ENCODE data around the gene ARID4B. TPM values are rescaled to one million over a fixed set of nuclear protein-coding genes. Genes with fewer than 3 reads are reported as not detected.
"Not testable (repeated sequence)": the region's sequence is repeated elsewhere in the genome, so short reads cannot be mapped to it uniquely, and the experiment has no call there.

ARID4B gene
- total RNA-seq, 4 donors from 2014 or later = 23.6 to 37.9 (median 33.0) TPM

DNA sequence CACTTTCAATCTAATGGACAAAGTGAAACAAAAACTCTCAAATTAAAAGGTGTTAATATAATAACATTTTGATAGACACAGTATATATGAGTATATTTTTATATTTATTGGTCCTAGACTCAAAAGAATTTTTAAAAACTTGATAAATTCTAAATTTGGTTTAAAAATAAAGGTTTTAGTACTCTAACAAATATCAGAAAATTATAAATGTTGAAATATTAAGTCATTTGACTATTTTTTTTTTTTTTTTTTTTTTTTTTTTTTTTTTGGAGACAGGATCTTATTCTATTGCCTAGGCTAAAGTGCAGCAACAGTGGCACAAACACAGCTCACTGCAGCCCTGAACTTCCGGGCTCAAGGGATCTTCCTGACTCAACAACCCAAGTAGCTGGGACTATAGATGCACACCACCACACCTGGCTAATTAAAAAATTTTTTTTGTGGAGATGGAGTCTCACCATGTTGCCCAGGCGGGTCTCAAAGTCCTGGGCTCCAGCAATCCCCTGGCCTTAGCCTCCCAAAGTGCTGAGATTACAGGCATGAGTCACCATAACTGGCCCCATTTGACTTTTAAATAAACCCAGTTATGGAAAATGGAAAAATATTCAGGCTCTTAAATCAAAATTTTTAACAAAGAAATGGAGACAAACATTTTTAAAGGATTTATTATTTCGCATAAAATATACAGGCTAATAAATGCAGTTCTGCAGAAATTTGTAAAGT, 106.2 kb downstream of the ARID4B start:
- intact Hi-C loops (cut with DNase I; ENCODE audit: low total_unique reads) = no loop called here
- no peak for DNase-seq (ENCODE audit: low spot score in 2 of 2)
- no peak overlapping the region for H3K4me3 ChIP-seq (ENCODE audit: low read depth, poor library complexity, severe bottlenecking)
- TF ChIP-seq POLR2A (IDR thresholded peaks at IDR 0.05) = no peak
- TF ChIP-seq, protein P1, sequence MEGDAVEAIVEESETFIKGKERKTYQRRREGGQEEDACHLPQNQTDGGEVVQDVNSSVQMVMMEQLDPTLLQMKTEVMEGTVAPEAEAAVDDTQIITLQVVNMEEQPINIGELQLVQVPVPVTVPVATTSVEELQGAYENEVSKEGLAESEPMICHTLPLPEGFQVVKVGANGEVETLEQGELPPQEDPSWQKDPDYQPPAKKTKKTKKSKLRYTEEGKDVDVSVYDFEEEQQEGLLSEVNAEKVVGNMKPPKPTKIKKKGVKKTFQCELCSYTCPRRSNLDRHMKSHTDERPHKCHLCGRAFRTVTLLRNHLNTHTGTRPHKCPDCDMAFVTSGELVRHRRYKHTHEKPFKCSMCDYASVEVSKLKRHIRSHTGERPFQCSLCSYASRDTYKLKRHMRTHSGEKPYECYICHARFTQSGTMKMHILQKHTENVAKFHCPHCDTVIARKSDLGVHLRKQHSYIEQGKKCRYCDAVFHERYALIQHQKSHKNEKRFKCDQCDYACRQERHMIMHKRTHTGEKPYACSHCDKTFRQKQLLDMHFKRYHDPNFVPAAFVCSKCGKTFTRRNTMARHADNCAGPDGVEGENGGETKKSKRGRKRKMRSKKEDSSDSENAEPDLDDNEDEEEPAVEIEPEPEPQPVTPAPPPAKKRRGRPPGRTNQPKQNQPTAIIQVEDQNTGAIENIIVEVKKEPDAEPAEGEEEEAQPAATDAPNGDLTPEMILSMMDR (IDR thresholded peaks at IDR 0.05) = no peak
- WGBS, 2 donors = 96 to 100% methylated on average over 3 of the region's 3 CpGs

DNA sequence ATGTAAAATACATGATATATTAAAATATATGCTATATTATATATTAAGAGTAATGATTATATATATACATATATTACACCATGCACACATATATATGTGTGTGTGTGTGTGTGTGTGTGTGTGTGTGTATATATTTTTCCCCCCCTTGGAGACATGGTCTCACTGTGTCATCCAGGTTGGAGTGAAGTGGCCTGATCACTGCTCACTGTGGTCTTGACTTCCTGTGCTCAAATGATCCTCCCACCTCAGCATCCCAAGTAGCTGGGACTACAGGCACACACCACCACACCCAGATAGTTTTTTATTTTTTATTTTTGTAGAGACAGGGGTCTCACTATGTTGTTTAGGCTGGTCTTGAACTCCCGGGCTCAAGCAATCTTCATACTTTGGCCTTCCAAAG, 112.5 kb downstream of the ARID4B start:
- no peak overlapping the region for H3K4me3 ChIP-seq (ENCODE audit: low read depth, poor library complexity, severe bottlenecking)
- no peak for DNase-seq (ENCODE audit: low spot score in 2 of 2)
- 96 to 97% methylated on average over 1 of the region's 1 CpG for WGBS, 2 donors
- intact Hi-C loops (cut with DNase I; ENCODE audit: low total_unique reads) = no loop called here
- no peak for TF ChIP-seq POLR2A (IDR thresholded peaks at IDR 0.05)
- TF ChIP-seq, protein P1 (IDR thresholded peaks at IDR 0.05) = no peak

DNA sequence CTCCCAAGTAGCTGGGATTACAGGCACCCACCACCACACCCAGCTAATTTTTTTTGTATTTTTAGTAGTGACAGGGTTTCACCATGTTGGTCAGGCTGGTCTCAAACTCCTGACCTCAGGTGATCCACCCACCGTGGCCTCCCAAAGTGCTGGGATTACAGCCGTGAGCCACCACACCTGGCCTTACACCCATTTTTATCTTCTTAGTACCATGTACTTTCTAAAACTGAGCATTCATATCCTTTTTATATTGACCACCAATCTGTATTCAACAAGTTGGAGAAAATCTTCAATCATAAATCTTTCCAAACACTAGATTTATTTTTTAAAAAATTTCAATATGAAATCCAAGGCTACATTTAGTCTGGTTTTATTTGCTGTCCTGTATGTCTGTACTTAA, 113.0 kb downstream of the ARID4B start:
- H3K4me3 ChIP-seq (ENCODE audit: low read depth, poor library complexity, severe bottlenecking); intact Hi-C loops (cut with DNase I; ENCODE audit: low total_unique reads); DNase-seq (ENCODE audit: low spot score in 2 of 2): not testable (repeated sequence)
- WGBS, 2 donors = 98 to 100% methylated on average over 2 of the region's 2 CpGs

DNA sequence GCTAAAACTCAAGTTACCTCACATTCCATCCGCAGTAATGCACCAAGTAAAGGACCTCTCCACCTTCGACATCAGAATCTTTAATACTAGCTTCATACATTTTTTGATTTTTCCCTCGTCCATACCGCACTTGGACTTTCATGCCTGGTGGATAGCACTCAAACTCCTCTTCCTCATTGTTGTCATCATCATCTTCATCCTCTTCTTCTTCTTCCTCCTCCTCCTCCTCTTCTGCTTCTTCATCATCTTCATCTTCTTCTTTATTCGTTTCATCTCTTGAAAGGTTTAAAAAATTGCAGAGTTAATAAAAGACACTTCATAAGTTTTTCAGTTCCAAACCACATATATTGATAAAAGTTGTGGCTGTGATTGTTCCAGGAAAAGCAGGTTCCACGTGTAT, 114.2 kb downstream of the ARID4B start:
- DNase-seq (ENCODE audit: low spot score in 2 of 2) = no peak
- 91 to 92% methylated on average over 6 of the region's 6 CpGs for WGBS, 2 donors
- no peak overlapping the region for H3K4me3 ChIP-seq (ENCODE audit: low read depth, poor library complexity, severe bottlenecking)
- intact Hi-C loops (cut with DNase I; ENCODE audit: low total_unique reads) = no loop called here
- TF ChIP-seq POLR2A (IDR thresholded peaks at IDR 0.05) = no peak
- TF ChIP-seq, protein P1 (IDR thresholded peaks at IDR 0.05) = no peak

DNA sequence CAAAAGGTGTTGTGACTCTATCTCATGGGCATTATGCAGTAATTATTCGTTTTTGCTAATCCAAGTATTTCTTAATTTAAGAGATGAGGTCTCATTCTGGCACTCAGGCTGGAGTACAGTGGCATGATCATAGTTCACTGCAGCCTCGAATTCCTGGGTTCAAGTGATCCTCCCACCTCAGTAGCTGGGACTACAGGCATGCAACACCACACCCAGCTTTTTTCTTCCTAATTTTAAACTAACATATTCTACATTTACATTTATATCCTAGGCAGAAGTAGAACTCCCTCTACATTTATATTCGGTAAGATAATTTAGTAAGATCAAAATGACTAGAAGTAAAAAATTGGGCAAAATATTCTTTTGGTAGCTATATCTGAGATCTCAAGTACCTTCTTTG, 116.5 kb downstream of the ARID4B start:
- TF ChIP-seq, protein P1 (IDR thresholded peaks at IDR 0.05) = no peak
- TF ChIP-seq POLR2A (IDR thresholded peaks at IDR 0.05) = no peak
- H3K4me3 ChIP-seq (ENCODE audit: low read depth, poor library complexity, severe bottlenecking) = no peak overlapping the region
- 90 to 95% methylated on average over 3 of the region's 3 CpGs for WGBS, 2 donors
- DNase-seq (ENCODE audit: low spot score in 2 of 2) = no peak
- intact Hi-C loops (cut with DNase I; ENCODE audit: low total_unique reads) = no loop called here

DNA sequence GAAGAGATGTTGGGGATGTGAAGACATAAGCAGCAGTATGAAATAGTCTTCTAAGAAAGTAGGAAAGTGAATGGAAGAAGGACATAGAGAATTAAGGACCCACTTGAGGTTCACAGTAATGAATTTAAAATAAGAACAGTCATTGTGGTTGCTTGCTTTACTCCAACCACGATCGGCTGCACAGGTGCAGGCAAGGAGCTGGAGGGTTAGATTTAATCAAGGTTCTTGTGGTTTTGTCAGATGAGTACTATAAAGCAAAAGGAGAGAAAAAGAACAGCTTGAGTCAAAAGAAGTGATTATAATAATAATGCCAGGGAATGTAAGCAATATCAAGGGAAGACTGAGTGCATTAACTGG, 120.8 kb downstream of the ARID4B start:
- no peak for DNase-seq (ENCODE audit: low spot score in 2 of 2)
- H3K4me3 ChIP-seq (ENCODE audit: low read depth, poor library complexity, severe bottlenecking) = no peak overlapping the region
- no peak for TF ChIP-seq POLR2A (IDR thresholded peaks at IDR 0.05)
- TF ChIP-seq, protein P1 (IDR thresholded peaks at IDR 0.05) = no peak
- WGBS, 2 donors = 63 to 80% methylated on average over 2 of the region's 2 CpGs
- intact Hi-C loops (cut with DNase I; ENCODE audit: low total_unique reads) = no loop called here

Data from lower leg skin (tissue), 4 donors.